Gastrocnemius medialis (tissue), 4 donors: ENCODE results near the gene MCF2L. TPM values are rescaled to one million over a fixed set of nuclear protein-coding genes. Genes with fewer than 3 reads are reported as not detected.

ENCODE experiments used
- ATAC-seq, 2 donors: fragments of 150-250 bp; one replicate each; pipeline ENCODE4 v1.9.1; 2016
- DNase-seq, 2 donors: peaks; one replicate each; pipeline ENCODE4 v3.0.0-alpha.2; 2019
- H3K27ac ChIP-seq, 4 donors: fragments of 200-600 bp; sonication (generic); 1 replicate in 1 of 4; 2 replicates in 3 of 4; pipeline ENCODE4 v1.5.1; 2016 to 2018; ENCODE audit warnings: mild to moderate bottlenecking in 2 of 4, moderate library complexity in 1 of 4
- H3K27me3 ChIP-seq, 3 donors: fragments of 200-600 bp; sonication (generic) in 2 of 3; 1 replicate in 1 of 3; 2 replicates in 2 of 3; pipeline versions ENCODE4 v1.5.1 to v1.6.0; 2016 to 2019; ENCODE audit warnings: mild to moderate bottlenecking in 1 of 3, moderate library complexity in 1 of 3
- H3K36me3 ChIP-seq, 2 donors: fragments of 200-600 bp; sonication (generic) in 1 of 2; one replicate each; pipeline ENCODE4 v1.5.1; 2017 to 2018
- H3K4me1 ChIP-seq, 2 donors: fragments of 200-600 bp; sonication (generic) in 1 of 2; one replicate each; pipeline ENCODE4 v1.5.1; 2016 to 2017; ENCODE audit warnings: mild to moderate bottlenecking in 2 of 2
- H3K4me3 ChIP-seq, 4 donors: fragments of 200-600 bp; sonication (generic) in 3 of 4; 1 replicate in 1 of 4; 2 replicates in 3 of 4; pipeline ENCODE4 v1.5.1; 2016 to 2019; ENCODE audit warnings: mild to moderate bottlenecking in 2 of 4
- H3K9me3 ChIP-seq, 3 donors: fragments of 200-600 bp; sonication (generic) in 2 of 3; 1 replicate in 1 of 3; 2 replicates in 2 of 3; pipeline ENCODE4 v1.5.1; 2016 to 2019
- CTCF ChIP-seq, 5 experiments: fragments of 450-650 bp in 3 of 5; fragments of 200-600 bp in 2 of 5; sonication (generic) in 2 of 5; IDR thresholded peaks in 4 of 5; conservative IDR thresholded peaks in 1 of 5; 1 replicate in 4 of 5; 2 replicates in 1 of 5; pipeline ENCODE4 v1.5.1; 2016 to 2019; ENCODE audit warnings: antibody characterized with exemption in 5 of 5, mild to moderate bottlenecking in 3 of 5, moderate library complexity in 3 of 5
- POLR2A ChIP-seq, 2 donors: fragments of 450-650 bp; IDR thresholded peaks; one replicate each; pipeline ENCODE4 v1.6.1; 2017; ENCODE audit warnings: antibody characterized with exemption in 2 of 2, mild to moderate bottlenecking in 2 of 2, moderate library complexity in 2 of 2
- in situ Hi-C, 4 donors: fragments of 200-750 bp; cut with MboI; loops; one replicate each; pipeline versions ENCODE4 v1.15.0 to v1.8.0; 2017; ENCODE audit warnings: low sequenced_read_pairs in 4 of 4
- intact Hi-C: fragments of 100-400 bp; cut with DNase I; formaldehyde crosslinking; loops from one replicate; pipeline ENCODE4 v1.15.1; 2023; ENCODE audit warnings: low total_unique reads
- total RNA-seq, 4 donors: library from RNA; depleted of rRNA; stranded (reverse); fragments of >200 nt; gene quantifications; one replicate each; pipeline versions ENCODE4 v1.1.0 to v1.2.3, GENCODE V29; 2016

MCF2L gene
- total RNA-seq, 4 donors from 2014 or later, result 16.1 to 21.2 (median 19.4) TPM

DNA sequence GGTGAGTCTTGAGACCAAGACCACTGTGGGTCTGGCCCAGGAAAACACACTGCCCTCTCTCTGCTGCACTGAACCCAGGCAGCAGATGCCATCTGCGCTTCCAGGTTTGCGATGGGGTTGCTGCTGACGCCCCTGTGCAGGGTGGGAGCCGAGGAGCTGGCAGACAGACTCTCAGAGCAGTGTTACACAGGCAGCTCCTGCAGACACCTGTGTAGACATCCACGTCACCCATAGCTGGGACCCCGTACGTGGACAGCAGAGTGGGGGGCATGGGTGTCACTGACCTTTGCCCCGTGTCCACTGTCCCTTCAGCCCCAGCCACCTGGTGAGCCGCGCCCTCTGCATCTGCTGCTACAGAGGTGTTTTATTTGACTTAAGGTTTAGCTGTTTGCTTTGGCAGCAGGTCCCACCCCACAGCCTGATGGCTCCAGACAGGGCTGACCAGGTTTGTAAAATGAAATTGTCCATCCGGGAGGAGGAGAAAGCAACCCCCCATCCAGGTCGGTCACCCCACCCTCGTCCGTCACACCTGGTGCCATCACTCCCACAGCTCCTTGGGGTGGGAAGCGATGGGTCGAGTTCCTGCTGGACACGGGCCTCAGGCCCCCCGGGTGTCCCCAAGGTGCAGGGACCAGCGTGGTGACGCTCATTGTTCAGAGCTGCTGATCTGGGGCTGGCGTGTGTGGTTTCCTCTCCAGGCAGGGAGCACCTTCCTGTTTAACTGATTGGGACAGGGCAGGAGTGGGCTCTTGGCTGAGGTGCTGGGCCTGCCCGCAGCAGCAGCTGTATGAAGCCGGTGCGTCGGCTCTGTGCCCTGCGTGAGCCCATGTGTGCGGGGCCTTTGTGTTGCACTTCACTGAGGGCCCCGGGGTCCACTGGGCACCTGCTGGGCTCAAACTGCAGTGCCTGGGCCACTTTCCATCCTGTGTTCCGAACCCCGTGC is 28.4 kb downstream of the MCF2L start:
- peak overlapping the region in 2 of 4 donors; percentile 9 to 14 for H3K27ac ChIP-seq
- DNase-seq (no peak), ATAC-seq (no peak)
- H3K27me3 ChIP-seq, result peaks cover 27 to 43% (median 35%) of the 10 kb centered on the region in 3 donors
- no peaks in the 10 kb centered on the region for H3K9me3 ChIP-seq
- no peak overlapping the region for H3K4me3 ChIP-seq
- H3K4me1 ChIP-seq, result peaks cover 3 to 10% of the 10 kb centered on the region in 2 donors
- intact Hi-C loops (no loop called here), in situ Hi-C loops (no loop called here)
- TF ChIP-seq POLR2A (IDR thresholded peaks at IDR 0.05) (no peak), CTCF (IDR thresholded peaks at IDR 0.05 in 4 of 5, conservative IDR thresholded peaks at IDR 0.05 in 1 of 5) (no peak)
- H3K36me3 ChIP-seq, result no peaks in the 10 kb centered on the region

GRCh38 chr13:112998521-112999280 is 29.7 kb downstream of the MCF2L start:
- no peaks in the 10 kb centered on the region for H3K9me3 ChIP-seq
- H3K36me3 ChIP-seq, result no peaks in the 10 kb centered on the region
- H3K27ac ChIP-seq, result peak overlapping the region in 1 of 4 donors; percentile 14
- no peak overlapping the region for H3K4me3 ChIP-seq
- H3K4me1 ChIP-seq, result peaks cover 4 to 10% of the 10 kb centered on the region in 2 donors
- in situ Hi-C loops (no loop called here), intact Hi-C loops (no loop called here)
- peaks cover 33 to 43% (median 41%) of the 10 kb centered on the region in 3 donors for H3K27me3 ChIP-seq
- ATAC-seq (no peak), DNase-seq (no peak)
- TF ChIP-seq POLR2A (IDR thresholded peaks at IDR 0.05), result no peak
- no peak for TF ChIP-seq CTCF (IDR thresholded peaks at IDR 0.05 in 4 of 5, conservative IDR thresholded peaks at IDR 0.05 in 1 of 5)

- H3K36me3 ChIP-seq, result no peaks in the 10 kb centered on the region
- H3K9me3 ChIP-seq, result no peaks in the 10 kb centered on the region
- intact Hi-C loops (no loop called here), in situ Hi-C loops (no loop called here)
- H3K27me3 ChIP-seq, result peaks cover 33 to 35% (median 34%) of the 10 kb centered on the region in 3 donors
- DNase-seq (no peak), ATAC-seq (no peak)
- H3K27ac ChIP-seq, result no peak overlapping the region
- TF ChIP-seq CTCF (IDR thresholded peaks at IDR 0.05 in 4 of 5, conservative IDR thresholded peaks at IDR 0.05 in 1 of 5) (no peak), POLR2A (IDR thresholded peaks at IDR 0.05) (no peak)
- H3K4me3 ChIP-seq, result no peak overlapping the region
- peaks cover 4 to 10% of the 10 kb centered on the region in 2 donors for H3K4me1 ChIP-seq
Observed at GRCh38 chr13:112999414-113000177, 30.6 kb downstream of the MCF2L start.

DNA sequence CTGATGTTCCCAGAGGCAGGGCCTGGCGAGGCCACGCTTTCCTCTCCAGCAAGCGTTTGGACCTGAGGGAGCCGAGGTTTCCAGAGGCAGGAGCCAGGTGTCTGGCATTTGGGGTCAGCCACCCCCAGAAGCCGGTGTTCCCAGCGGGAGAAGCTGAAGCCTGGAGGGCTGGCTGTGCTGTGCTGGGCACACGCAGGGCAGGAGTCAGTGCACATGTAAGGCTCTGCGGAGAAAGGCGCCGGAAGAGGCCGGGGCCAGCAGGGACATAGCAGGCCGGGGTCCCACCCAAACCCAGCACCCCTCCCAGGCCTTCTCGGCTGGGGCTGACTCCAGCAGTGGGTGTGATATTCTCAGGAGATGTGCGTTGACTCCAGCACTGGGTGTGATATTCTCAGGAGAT is 31.6 kb downstream of the MCF2L start:
- Histone ChIP-seq H3K27ac (peak overlapping the region in 1 of 4 donors; percentile 28), H3K4me3 (no peak overlapping the region), H3K36me3 (no peaks in the 10 kb centered on the region), H3K4me1 (peaks cover 4 to 10% of the 10 kb centered on the region in 2 donors), H3K9me3 (no peaks in the 10 kb centered on the region), H3K27me3 (peaks cover 24 to 29% (median 28%) of the 10 kb centered on the region in 3 donors)
- in situ Hi-C loops, result no loop called here
- ATAC-seq (no peak), DNase-seq (no peak)
- intact Hi-C loops, result no loop called here
- TF ChIP-seq CTCF (IDR thresholded peaks at IDR 0.05 in 4 of 5, conservative IDR thresholded peaks at IDR 0.05 in 1 of 5) (no peak), POLR2A (IDR thresholded peaks at IDR 0.05) (no peak)
